Forelimb muscle (tissue), 1 donor: Measurements from ENCODE around the gene SNRPB2. TPM values are rescaled to one million over a fixed set of nuclear protein-coding genes. Genes with fewer than 3 reads are reported as not detected.

ENCODE experiments used
- polyA plus RNA-seq: library from polyadenylated mRNA; unstranded; fragments of 120-200 nt; gene quantifications from one replicate; pipeline ENCODE4 v1.2.1, GENCODE V29; 2013; ENCODE audit not compliant: insufficient read length

SNRPB2 gene
- polyA plus RNA-seq, 1 donor: 65.1 TPM

Other genes with a start within 250 kb of the SNRPB2 start
- 25.0 TPM for gene KIF16B, start 156.6 kb upstream of the SNRPB2 start, polyA plus RNA-seq
- not detected for gene OTOR, start 18.3 kb downstream of the SNRPB2 start, polyA plus RNA-seq